ENCODE data around the gene EPHA5. TPM values are rescaled to one million over a fixed set of nuclear protein-coding genes. Genes with fewer than 3 reads are reported as not detected.
A peak's percentile ranks its signal among the peaks of the same experiment; 100 is the strongest.

EPHA5 gene
- total RNA-seq, 1 experiment from 2014 or later, result 1.9 TPM

DNA sequence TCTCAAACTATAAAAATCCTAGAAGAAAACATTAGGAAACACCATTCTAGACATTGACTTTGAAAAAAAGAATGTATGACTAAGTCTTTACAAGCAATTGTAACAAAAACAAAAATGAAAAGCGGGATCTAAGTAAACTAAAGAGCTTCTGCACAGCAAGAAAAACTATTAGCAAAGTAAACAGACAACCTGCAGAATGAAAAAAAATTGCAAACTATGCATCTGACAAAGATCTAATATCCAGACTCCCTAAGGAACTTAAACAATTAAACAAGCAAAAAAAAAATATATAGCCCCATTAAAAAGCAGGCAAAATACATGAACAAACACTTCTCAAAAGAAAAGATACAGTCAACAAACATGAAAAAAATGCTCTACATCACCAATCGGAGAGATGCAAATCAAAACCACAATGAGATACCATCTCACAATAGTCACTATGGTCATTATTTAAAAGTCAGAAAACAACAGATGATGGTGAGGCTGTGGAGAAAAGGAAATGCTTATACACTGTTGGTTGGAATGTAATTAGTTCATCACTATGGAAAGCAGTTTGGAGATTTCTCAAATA lies 168.1 kb downstream of the EPHA5 start:
- Histone ChIP-seq H3K27ac (ENCODE audit: low read length) (no peak overlapping the region), H3K4me1 (ENCODE audit: control insufficient read depth, insufficient read depth, low read length) (no peaks in the 10 kb centered on the region), H3K36me3 (ENCODE audit: control insufficient read depth, insufficient read depth, low read length) (no peaks in the 10 kb centered on the region), H3K4me3 (ENCODE audit: low read depth in 2 of 2, low read length in 2 of 2) (no peak overlapping the region), H3K27me3 (ENCODE audit: control insufficient read depth, insufficient read depth, low read length) (no peaks in the 10 kb centered on the region), H3K9me3 (ENCODE audit: control insufficient read depth, insufficient read depth, low read depth, low read length) (no peaks in the 10 kb centered on the region)
- in situ Hi-C loops (cut with HindIII; ENCODE audit: low pct_unique_long_range_greater_than_20kb, low sequenced_read_pairs) (no loop called here), intact Hi-C loops (cut with micrococcal nuclease; ENCODE audit: unreplicated experiment) (no loop called here)
- DNase-seq (ENCODE audit: low read depth, low spot score) (peak; percentile 28), ATAC-seq (peak; percentile 87)
- no TSS peak for BruUV-seq (replicated peaks)
- CTCF ChIA-PET, result no interaction called here
- TF ChIP-seq POLR2AphosphoS5 (IDR thresholded peaks at IDR 0.05; ENCODE audit: low read depth, low read length) (no peak; the same call in 1 of the 2 replicates), SIN3A (IDR thresholded peaks at IDR 0.05; ENCODE audit: borderline replicate concordance, insufficient read depth, low read depth, low read length) (no peak), TCF7L2 (IDR thresholded peaks at IDR 0.05; ENCODE audit: low read depth, low read length) (peak; percentile 88)
- TF ChIP-seq, protein P1, sequence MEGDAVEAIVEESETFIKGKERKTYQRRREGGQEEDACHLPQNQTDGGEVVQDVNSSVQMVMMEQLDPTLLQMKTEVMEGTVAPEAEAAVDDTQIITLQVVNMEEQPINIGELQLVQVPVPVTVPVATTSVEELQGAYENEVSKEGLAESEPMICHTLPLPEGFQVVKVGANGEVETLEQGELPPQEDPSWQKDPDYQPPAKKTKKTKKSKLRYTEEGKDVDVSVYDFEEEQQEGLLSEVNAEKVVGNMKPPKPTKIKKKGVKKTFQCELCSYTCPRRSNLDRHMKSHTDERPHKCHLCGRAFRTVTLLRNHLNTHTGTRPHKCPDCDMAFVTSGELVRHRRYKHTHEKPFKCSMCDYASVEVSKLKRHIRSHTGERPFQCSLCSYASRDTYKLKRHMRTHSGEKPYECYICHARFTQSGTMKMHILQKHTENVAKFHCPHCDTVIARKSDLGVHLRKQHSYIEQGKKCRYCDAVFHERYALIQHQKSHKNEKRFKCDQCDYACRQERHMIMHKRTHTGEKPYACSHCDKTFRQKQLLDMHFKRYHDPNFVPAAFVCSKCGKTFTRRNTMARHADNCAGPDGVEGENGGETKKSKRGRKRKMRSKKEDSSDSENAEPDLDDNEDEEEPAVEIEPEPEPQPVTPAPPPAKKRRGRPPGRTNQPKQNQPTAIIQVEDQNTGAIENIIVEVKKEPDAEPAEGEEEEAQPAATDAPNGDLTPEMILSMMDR (IDR thresholded peaks at IDR 0.05), result no peak
- TF ChIP-seq, protein P2, sequence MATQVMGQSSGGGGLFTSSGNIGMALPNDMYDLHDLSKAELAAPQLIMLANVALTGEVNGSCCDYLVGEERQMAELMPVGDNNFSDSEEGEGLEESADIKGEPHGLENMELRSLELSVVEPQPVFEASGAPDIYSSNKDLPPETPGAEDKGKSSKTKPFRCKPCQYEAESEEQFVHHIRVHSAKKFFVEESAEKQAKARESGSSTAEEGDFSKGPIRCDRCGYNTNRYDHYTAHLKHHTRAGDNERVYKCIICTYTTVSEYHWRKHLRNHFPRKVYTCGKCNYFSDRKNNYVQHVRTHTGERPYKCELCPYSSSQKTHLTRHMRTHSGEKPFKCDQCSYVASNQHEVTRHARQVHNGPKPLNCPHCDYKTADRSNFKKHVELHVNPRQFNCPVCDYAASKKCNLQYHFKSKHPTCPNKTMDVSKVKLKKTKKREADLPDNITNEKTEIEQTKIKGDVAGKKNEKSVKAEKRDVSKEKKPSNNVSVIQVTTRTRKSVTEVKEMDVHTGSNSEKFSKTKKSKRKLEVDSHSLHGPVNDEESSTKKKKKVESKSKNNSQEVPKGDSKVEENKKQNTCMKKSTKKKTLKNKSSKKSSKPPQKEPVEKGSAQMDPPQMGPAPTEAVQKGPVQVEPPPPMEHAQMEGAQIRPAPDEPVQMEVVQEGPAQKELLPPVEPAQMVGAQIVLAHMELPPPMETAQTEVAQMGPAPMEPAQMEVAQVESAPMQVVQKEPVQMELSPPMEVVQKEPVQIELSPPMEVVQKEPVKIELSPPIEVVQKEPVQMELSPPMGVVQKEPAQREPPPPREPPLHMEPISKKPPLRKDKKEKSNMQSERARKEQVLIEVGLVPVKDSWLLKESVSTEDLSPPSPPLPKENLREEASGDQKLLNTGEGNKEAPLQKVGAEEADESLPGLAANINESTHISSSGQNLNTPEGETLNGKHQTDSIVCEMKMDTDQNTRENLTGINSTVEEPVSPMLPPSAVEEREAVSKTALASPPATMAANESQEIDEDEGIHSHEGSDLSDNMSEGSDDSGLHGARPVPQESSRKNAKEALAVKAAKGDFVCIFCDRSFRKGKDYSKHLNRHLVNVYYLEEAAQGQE (IDR thresholded peaks at IDR 0.05; ENCODE audit: insufficient read depth in 1 of 2, low read depth in 2 of 2, low read length in 1 of 2), result no peak
- POLR2A ChIA-PET, result interaction anchor here (0.6 kb wide), 1 partner anchor 11 kb away, joined by 4 read pairs; no protein-coding TSS in a partner anchor

DNA sequence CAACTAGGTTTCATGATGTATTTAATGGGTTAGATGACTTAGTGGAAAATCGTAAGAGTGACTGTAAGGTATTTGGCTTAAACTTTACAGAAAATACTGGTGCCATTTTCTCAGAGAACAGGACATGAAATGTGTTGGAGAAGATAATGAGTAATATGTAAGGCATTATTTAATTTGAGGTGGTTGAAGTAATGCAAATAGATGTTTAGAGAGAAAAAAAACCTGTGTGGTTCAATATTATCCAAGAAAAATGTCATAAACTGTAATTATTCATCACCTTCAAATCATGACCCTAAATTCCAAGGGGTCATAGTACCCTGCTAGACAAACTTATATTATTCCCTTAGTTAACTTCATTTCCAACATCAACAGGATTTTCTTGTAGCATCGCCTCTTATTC lies 171.7 kb downstream of the EPHA5 start:
- no peak for TF ChIP-seq POLR2AphosphoS5 (IDR thresholded peaks at IDR 0.05; ENCODE audit: low read depth, low read length)
- TF ChIP-seq, protein P2 (IDR thresholded peaks at IDR 0.05; ENCODE audit: insufficient read depth in 1 of 2, low read depth in 2 of 2, low read length in 1 of 2), result no peak
- TF ChIP-seq, protein P1 (IDR thresholded peaks at IDR 0.05), result no peak
- no peak for TF ChIP-seq SIN3A (IDR thresholded peaks at IDR 0.05; ENCODE audit: borderline replicate concordance, insufficient read depth, low read depth, low read length)
- no peak for TF ChIP-seq TCF7L2 (IDR thresholded peaks at IDR 0.05; ENCODE audit: low read depth, low read length)
- Histone ChIP-seq H3K4me3 (ENCODE audit: low read depth in 2 of 2, low read length in 2 of 2) (no peak overlapping the region), H3K36me3 (ENCODE audit: control insufficient read depth, insufficient read depth, low read length) (no peaks in the 10 kb centered on the region), H3K4me1 (ENCODE audit: control insufficient read depth, insufficient read depth, low read length) (no peaks in the 10 kb centered on the region), H3K9me3 (ENCODE audit: control insufficient read depth, insufficient read depth, low read depth, low read length) (no peaks in the 10 kb centered on the region), H3K27me3 (ENCODE audit: control insufficient read depth, insufficient read depth, low read length) (no peaks in the 10 kb centered on the region), H3K27ac (ENCODE audit: low read length) (no peak overlapping the region)
- in situ Hi-C loops (cut with HindIII; ENCODE audit: low pct_unique_long_range_greater_than_20kb, low sequenced_read_pairs), result no loop called here
- DNase-seq (ENCODE audit: low read depth, low spot score) (no peak), ATAC-seq (no peak)
- BruUV-seq (replicated peaks), result no TSS peak
- ChIA-PET CTCF (no interaction called here), POLR2A (no interaction called here)
- intact Hi-C loops (cut with micrococcal nuclease; ENCODE audit: unreplicated experiment), result no loop called here
